Activated naive CD8-positive, alpha-beta T cell treated with anti-CD3 and anti-CD28 coated beads, Interleukin-2, amount 50 U/mL, for 16 hours (primary cell): Measurements from ENCODE around the gene MINDY4.
"Not testable (repeated sequence)": the region's sequence is repeated elsewhere in the genome, so short reads cannot be mapped to it uniquely, and the experiment has no call there.

Experiments used
- DNase-seq: peaks from one replicate; pipeline ENCODE4 v3.0.0-alpha.2; 2020; ENCODE audit warnings: low read depth, low spot score

The MINDY4 gene

DNA sequence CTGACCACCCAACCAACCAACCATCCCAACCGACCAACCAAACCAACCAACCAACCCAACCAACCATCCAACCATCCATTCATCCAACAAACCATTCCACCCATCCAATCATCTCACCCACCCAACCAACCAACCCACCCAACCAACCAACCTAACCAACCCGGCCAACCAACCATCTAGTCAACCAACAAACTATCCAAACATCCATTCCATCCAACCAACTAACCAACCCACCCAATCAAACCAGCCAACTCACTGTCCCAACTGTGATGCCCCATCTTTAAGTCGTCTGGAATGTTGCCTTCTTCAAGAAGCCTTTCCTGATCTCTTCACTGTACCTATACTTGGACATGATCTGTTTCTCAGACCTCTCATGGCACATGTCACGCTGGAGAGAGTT, 31.6 kb downstream of the MINDY4 start:
- no peak for DNase-seq

DNA sequence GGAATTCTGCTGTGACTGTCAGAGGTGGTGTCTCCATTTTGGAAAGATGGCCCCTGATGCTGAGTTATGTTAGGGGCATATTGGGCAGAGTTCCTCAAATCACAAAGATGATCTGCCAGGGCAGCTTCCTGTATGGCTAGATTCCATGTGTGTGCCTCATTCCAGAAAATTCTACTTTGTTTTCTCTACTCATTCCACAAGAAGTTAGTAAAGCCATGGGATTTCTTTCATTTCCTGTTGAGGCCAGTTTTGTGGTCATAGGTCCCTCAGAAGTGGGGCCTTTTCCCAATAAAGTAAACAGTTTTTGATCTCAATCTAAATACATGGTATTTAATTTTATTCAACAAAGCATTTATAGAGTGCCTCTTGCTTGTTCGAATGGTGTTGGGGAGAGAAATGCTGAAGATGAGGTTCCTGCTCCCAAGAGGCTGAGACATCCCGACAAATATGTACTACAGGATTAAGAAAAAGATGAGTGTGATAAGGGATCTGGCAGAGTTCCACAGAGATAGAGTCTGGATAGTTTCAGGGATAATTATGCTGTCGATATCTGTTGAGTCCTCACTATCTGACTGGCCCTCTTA, 33.0 kb downstream of the MINDY4 start:
- no peak for DNase-seq

DNA sequence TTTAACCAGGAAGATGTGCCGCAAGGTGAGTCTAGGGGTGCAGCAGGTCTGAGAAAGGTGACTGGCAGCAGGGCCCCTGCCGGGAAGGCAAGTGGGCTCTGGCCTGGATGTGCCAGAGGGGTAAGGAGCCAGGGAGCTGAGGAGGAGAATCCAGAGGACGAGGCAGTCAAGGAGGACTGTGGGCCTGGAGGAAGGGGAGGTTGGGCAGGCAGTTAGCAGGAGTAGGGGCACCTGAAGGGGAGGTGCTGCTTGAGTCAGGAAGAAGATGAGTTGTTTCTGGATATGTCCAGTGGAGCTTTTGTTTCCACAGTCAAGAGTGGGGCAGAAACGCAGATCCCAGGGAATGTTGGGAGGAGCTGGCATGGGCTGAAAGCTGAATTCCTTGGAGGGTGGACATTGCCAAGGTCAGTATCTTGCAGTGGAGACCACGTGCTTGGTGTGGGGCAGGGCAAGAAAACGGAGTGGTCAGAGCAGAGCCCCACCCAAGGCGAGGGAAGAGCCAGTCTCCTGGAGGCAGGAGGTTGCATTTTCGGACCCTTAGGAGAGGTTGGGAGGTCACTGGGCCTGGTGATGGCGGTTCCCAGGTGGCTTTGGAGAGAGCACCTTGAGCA, 34.0 kb downstream of the MINDY4 start:
- DNase-seq: no peak

DNA sequence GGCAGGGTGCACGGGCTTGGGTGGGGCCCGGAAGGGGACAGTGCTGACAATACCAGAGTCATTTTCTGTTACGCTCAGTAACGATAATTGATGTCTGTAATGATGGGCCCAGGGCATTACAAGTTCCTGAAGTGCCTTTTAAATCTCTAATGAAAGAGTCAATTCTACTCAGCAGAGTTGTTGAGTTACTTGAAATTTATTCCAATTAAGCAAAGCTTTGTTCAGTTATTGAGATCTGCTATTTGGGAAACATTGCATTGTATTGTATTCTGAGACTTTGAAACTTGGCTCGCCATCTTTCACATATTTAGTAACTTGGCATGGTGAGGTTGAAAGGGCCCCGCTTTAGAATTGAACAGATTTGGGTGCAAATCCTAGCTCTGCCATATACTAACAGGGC, 34.7 kb downstream of the MINDY4 start:
- DNase-seq: no peak

DNA sequence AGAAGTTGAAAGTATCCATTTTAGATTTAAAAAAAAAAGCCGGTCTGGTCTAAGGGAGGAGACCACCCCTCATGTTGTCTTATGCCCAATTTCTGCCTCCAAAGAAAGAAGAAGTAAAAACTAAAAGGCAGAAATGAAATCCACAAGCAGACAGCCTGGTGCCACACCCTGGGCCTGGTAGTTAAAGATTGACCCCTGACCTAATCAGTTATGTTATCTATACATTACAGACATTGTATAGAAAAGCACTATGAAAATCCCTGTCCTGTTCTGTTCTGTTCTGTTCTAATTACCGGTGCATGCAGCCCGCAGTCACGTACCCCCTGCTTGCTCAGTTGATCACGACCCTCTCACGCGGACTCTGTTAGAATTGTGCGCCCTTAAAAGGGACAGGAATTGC, 36.3 kb downstream of the MINDY4 start:
- DNase-seq: not testable (repeated sequence)

DNA sequence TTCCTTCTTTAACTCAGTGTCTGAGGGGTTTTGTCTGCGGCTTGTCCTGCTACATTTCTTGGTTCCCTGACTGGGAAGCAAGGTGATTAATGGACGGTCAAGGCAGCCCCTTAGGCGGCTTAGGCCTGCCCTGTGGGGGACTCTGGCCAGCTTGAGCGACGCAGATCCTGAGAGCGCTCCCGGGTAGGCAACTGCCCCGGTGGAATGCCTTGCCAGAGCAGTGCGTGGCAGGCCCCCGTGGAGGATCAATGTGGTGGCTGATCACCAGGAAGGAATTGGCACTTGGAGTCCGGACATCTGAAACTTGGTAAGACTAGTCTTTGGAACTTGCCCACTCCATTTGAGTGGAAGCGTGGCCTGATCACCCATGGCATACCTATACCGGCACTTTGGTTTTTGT, 36.7 kb downstream of the MINDY4 start:
- not testable (repeated sequence) for DNase-seq

DNA sequence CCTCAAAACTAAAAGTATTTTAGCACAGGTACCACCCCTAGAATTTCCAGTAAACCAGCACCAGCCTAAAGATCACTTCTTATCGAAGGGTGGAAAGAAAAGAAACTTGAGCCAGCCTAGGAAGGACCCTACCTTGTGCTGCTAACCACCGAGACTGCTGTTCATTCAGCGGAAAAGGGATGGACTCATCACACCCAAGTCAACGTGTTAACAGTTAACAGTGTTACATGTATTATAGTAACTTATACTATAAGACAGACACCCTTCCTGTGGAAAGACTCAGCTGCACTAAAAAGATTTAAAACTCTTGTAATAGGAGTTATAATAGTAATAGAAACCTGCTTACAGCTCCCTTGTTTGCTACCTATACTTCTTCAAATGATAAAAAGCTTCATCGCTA, 39.8 kb downstream of the MINDY4 start:
- DNase-seq: no peak

DNA sequence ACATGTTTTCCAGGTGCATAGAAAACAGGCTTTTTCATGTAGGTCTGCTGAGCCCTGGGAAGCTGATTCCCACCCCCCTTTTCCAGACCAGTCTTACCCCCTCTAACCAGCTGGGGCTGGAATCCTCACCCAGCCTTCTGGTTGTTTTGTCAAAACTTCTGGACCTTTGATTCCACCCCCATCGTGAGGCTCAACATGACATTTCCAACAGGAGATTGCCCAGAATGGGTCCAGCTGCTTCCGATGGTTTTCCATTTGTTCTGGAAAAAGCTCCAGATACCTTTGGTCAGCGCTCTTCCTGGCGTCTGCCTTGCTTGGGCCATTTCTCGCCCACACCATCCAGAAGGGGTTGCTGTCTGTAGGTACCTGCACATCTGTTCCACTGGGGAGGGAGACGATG, 41.5 kb downstream of the MINDY4 start:
- DNase-seq: no peak

DNA sequence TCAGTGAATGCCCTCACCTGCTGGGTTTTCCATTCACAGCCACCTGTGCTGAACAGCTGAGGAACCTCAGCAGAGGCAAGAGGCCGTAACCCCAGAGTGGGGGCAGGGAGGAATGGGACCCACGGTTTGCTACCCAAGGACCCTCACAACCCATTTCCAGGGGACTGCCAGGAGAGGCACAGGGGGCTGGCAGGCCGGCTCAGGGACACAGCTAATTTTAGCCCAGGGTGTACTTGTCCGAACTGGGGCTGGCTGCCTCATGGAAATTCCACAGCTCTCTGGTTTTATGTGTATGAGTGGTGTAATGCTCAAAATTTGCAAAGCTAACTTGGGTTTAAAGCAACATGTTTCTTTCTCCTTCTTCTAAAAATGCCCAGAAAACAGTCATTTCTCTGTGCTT, 42.2 kb downstream of the MINDY4 start:
- DNase-seq: no peak

DNA sequence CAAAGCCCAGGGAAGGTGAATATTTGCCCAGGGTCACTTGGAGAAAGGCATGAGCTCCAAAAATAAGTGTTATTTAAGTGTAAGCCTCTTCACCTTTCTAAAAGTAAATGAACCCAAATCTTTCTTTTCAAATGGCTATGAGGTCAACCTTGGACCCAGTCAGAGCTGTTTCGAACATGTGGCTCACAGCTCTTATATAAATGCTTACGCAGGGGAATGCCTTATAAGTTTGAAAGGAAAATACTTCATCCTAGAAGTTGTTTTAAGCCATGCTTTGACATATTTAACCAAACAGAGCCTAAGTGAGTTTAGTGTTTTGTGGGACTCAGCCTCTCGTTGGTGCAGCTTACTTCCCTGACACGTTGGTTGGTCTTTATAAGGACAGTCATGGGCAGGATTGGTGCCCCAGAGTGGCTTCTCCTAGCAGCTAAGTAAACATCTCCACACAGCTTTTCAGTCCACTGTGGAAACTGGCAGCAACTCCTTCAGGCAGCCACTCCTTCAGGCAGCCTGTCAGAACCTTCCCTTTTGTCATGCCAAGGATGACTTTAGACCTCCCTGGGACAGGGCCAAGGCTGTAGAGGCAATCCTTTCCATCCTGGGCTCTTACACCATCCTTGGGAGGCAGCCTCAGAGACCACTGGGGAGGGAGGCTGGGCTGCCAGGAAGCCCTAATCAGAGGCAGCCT, 43.6 kb downstream of the MINDY4 start:
- DNase-seq: no peak

DNA sequence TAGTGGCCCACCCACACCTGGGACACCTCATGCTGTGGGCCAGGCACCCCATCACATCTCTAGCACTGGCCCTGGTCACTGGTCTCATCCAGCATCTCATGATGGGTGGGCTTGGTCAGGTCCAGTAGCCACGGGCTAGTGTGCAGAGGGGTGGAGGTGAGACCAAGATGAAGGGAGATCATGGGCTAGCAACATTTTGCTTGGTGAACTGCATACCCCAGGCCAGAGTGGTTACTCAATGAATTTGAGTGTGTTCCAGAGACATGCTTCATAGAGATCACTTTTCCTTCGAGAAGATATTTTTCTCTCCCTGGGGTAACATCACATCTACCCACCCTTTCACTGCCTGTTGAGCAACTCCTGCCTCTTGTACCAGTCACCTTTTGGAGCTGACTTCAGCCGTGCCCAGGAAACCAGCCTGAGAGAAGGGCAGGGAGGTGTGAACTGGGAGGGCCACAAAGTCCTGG, 44.2 kb downstream of the MINDY4 start:
- DNase-seq: no peak

DNA sequence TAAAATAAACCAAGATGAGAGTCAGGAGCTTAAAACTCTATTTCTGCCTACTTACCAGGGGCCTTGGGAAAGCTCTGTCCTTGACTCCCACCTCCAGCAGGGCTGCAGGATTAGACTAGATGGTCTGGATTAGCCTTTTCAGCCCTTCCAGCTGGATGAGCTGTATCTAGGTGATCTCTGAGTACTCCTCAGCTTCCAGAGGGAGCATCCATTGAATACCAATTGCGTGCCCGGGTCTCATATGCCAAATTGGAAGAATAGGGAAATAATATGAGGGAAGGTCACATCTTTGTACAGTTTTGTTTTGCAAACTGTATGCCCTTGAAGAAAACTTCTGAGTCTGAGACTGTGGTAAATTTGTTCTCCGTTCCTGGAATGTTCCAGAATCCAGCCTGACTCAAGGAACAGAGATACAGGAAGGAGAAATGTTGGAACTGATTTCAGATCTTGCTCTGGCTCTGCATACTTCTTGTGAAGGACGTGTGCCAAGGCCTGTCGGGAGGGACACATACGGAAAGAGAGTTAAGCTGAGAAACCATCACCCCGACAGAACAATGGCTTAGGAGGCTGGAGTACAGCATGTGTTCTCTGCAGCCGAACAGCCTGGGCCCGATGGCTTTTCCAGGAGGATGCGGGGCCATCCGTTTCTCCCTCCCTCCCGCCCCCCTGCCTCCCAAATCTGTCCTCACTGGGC, 44.9 kb downstream of the MINDY4 start:
- DNase-seq: no peak

DNA sequence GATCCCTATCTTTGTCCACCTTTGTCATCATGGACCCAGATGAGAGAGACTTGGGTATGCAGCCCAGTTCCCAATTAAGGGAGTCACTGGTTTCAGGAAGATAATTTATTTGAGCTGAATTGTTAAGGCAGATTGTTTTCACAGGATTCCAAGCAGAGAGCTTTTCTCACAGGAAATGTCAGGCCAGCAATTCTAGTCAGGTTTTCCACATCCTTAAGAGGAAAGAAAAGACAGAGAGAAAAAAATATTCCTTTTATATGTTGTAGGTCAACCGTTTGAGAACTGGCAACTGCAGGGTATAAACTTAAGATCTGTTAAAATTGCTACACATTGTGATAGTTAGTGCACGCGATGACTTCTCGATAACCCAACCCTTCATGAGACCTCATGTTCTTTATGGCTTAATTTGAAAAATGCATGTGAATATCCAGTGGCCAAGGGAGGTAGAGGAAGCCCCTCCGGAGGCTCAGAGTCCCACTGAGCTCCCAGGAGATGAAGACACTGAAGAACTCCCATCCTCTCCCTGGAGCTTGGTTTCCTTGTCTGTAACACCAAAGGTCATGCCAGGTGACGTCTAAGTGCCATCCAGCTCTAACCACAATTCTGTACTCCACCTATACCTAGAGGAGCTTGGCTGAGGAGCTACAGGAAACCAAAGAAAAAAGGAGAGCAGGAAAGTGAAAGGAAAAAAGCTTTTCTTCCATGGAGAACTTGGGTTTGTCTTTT, 45.6 kb downstream of the MINDY4 start:
- no peak for DNase-seq

DNA sequence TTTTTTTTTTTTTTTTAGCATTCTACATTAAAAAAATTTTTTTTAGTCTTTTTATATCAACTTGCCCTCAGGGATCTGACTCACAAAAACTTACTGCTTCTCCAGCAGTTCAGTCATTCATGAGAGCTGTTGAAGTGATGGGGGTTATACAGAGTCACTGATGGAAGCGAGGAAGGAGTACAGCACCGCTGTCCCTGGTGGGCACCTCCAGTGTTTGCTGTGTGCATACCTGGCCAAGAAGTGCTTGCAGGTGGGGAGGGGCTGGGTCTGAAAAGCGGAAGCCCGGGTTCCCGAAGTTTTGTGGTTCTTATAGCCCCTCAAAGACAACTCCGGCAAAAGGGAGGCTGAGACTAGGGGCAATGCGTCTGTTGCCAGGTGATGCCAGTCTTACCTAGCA, 46.2 kb downstream of the MINDY4 start:
- DNase-seq: no peak

DNA sequence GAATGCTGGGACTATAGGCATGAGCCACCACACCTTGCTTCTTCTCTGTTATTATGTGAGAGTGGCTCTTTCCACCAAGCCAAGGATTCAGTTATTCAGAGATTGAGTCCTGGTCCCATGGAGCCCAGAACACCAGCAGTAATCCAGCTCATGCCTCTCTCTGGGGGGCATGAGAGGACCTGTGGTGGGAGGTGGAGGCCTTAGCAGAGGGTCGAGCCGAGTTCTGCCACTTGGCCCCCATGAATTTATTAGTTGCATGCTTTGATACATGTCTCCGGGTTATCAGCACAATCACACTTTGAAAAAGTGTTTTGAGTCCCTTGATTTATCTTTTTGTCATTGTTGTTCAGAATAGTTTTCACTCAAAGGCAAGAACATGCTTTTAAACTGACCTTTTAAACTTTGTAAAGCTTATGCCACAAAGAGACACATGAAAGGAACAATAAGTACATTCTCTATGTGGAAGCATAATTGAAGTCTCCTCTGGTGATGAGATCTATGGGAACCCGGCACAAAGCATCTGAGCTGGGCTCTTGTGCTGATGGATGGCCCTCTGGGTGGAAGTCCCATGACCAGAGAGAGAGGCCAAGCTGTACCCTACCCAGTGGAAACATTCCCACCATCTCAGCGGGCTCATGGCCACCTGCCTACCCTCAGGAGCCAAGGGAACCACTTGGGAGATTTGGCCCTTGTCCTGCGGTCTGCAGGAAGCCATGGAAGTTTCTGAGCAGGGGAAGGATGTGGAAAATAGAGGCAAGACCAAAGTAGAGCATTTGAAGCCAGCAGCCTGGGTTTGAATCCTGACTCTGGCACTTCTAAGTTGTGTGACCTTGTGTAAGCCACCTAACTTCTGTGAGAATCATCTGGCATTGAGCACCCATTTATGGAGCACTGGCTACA, 53.9 kb downstream of the MINDY4 start:
- no peak for DNase-seq

DNA sequence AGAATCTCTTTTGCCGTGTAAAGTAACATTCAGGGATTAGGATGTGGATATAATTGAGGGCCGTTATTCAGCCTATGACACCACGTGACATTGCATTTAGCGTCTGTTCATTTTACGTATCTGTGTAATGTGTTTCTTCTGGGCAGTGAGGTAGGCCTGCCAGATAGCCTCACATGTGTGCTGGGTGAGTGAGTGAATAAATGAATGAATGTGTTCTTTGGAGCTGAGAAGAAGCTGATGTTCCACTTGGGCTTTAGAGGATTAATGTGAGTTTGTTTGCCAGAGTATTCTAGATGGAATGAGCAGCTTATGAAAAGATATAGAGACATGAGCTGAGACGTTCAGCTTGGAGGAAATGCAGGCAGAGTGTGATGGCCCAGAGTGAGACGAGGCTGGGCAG, 55.0 kb downstream of the MINDY4 start:
- DNase-seq: no peak

DNA sequence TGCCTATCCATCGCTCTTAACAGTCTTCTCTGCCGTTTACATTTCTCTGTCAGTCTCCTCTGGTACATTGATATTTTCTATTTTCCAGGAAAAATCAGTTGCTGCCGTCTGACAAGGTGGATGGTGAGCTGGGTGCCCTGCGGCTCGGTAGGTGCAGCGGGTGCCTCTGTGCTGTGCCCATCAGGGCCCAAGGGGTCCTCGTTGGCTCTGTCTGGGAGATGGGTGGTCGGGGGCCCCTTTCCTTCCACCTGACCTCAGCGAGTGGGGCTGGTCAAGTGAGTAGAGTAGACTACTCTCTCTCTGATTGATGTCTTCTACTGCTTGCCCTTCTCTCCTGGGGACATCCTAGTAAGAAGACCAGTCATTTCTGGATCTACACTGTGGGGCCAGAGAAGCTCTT, 57.4 kb downstream of the MINDY4 start:
- DNase-seq: no peak

DNA sequence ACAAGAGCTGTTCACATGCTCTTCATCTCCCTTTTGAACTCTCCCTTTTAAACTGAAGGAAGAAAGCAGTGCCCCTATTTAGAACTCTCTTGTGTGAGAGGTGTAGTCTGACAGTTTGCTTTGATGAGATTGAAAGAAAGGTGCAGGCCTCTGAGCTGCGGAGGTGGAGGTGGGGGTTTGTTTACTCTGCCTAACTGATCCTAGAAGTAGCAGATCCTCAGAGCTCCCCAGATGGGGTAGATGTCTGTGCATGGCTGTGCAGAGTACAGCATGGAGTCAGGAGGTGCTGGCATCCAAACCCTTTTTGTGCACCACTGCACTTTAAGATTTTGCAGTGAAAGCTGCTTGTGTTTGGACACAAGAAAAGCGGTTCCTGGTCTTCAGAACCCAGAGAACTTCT, 58.3 kb downstream of the MINDY4 start:
- DNase-seq: no peak

DNA sequence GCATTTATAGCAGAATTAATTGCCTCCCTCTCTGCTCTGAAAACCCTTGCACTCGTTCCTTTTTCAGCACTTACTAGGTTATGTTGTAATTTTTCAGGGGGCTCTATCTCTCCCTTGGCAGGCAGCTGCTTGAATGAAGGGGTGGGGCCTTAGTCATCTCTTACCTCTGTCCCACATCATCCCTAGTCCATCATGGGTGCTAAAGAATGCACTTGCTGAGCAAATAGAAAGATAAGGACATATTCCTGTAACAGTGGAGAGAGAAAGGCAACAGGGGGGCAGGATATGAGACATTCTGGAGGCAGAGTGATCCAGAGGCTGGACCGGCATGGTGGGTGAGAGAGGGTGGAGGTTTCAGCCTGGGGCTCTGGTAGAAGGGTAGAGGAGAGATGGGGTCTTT, 60.0 kb downstream of the MINDY4 start:
- DNase-seq: no peak

DNA sequence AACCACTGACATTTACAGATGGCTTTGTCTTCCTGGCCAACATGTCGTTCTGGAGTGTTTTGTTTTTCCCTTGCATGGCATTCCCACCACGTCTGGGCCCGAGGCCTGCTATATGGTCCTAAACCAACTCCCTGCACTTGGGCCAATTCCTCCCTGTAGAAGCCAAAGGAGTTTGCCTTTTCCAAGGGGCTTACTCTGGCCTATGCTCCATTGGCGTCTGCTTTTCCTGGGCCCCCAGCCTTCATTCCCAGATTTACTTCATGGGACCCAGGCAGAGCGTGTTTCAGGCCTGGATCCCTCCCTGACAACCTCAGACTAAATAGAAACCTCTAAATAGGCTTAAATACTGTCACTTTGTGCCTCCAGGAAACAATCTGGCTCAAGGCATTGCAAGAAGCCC, 60.7 kb downstream of the MINDY4 start:
- DNase-seq: no peak
